HG02885 (cell line): ENCODE results near the gene CBFA2T3.
A peak's percentile ranks its signal among the peaks of the same experiment; 100 is the strongest.

Experiments
- ATAC-seq: cut with Tn5 transposase; IDR thresholded peaks from one replicate; pipeline ENCODE4 v1.9.1; 2021; ENCODE audit warnings: mild to moderate bottlenecking; ENCODE audit not compliant: unreplicated experiment, poor library complexity

The CBFA2T3 gene

DNA sequence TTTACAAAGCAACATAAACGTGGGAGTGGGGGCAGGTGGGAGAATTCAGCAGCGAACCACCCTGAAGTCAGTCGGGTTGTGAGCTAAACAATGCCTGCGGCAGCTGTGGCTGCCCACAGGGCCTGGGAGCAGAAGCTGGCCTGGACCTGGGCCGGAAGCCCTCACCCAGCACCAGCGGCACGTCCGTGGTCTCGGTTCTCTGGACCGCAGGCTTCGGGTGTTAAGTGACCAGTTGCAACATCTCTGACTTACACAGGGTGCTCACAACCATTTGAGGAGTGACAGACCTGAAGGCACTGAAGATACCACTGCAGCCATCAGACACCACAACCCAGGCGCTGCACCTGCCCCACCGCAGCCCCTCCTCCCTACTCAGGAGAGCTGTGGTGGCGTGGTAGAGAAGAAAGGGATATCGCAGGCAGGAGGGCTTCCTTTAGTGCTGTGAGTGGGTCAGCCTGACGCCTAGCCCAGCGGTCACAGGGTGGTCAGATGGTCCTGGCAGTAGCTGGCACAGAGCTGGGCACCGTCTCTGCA lies 33.8 kb downstream of the CBFA2T3 start:
- ATAC-seq, result no peak

DNA sequence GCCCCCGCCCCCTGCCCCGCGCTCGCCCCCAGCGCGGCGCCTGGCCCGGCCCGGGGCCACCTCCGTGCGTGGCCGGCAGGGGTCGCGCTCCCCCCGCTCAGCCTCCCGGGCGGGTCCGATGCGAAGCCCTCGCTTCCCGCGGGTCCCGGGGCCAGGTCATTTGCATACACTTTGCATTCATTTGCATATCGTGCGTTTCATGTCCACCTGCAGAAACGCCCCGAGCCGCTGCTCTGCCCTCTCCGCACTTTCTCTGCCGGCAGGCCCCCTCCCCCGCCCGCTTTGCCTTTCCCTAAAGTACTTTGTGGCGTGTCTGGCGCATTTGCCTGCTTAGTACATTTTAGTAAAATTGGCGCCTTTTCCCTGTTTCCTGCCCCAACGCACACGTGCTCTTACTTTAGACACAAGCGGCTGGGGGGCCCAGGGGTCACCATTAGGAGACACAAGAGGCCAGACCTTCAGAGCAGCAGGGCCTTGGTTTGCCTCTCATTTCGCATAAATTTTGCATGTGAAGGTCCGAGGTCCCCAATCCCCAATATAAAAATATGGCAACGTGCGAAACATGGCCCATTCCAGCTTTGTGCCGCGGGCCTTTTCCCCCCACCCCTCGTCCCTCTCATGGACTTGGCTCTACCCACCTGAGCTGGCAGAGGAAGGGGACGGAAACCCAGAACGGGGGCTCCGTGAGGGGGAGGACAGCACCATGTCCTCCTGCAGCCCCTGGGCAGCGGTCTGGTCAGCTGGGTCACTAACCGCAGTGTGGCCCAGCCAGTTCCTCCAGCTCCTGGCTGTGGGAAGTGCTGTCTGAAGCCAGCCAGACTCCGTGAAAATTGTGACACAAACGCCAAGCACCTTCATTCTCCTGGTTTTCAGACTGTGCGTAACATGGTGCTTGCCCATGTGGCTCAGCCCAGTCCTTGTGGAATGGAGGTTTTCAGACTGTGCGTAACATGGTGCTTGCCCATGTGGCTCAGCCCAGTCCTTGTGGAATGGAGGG lies 34.8 kb downstream of the CBFA2T3 start:
- peak; percentile 56 for ATAC-seq

DNA sequence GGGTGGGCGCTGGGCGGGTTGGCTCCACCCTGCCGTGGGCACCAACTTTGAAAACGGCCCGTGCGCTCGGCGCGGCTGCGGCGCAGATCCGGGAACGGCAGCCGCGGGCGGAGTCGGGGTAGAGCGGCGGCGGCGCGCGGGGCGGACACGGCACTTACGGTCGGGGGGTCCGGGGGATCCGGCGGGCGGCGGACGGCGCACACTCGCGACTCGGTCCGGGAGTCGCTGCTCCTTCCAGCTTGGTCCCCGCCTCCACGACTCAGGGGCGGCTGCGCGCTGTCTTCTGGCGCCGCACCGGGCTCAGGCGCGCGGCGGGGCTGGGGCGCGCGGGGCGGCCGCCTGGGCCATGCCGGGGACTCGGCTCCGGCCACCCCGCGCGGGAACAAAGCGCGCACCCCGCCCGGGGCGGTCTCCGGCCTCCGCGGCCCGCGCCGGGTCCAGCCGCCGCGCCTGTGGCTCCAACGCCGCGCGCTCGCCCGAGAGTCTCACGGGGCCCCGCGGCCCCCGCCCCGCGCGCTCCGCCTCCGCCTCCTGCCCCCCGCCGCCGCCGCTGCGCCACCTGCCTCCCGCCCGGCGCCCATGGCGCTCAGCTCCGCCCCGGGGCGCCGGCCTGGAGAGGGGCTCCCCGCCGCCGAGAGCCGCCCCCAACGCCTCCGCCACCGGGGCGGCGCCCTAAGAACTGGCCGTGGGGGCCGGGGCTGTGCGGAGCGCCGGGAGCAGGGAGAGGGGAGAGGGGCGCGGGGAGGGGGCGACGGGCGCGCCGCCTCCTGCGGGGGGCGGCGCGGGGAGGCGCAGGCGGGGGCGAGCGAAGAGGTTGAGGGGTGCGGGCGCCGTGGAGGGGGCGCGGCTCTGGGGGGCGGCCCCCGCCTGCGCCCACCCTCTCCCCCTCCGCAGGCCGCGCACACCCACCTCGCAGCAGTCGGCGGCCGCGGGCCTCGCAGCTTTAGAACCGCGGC lies 35.9 kb downstream of the CBFA2T3 start:
- peak; percentile 40 for ATAC-seq

DNA sequence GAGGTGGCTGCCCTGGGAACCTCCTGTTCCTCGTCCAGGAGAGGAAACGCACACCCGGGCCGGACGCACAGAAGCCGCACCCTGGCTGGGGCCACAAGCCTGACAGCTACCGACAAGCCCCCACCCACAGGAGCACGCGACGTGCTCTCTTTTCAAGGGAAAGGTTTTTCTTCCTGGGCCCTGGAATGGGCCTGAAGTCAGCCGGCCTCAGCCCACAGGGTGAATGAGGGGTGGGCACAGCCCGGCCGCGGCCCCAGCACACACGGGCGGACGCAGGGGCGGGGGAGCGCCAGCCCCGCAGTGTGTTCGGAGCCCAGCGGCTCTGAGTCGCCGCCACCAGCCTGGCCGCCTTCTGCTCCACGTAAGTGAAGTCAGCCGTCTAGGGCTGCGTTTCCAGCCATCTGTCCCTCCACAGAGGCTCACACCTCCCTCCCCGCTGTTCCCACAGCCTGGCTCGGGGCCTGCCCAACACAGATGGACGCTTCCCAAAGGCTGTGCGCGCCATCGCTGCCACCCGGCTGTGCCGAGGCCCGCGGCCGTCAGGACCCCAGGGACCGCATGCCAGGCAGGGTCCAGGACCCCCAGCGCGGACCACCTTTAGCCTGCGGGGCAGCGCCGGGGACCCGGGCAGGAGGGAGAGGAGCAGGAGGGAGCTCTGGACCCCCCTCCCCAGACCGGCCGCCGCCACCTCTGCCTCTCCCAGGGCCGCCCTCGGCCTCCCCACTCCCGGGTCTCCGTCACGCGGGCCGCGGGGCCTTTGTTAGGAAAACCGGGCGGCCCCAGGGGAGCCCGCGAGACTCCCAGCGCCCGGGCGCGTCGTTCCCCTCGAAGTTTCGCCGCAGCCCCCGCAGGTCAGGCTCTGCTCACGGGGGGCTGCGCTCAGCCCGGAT lies 36.8 kb downstream of the CBFA2T3 start:
- no peak for ATAC-seq

DNA sequence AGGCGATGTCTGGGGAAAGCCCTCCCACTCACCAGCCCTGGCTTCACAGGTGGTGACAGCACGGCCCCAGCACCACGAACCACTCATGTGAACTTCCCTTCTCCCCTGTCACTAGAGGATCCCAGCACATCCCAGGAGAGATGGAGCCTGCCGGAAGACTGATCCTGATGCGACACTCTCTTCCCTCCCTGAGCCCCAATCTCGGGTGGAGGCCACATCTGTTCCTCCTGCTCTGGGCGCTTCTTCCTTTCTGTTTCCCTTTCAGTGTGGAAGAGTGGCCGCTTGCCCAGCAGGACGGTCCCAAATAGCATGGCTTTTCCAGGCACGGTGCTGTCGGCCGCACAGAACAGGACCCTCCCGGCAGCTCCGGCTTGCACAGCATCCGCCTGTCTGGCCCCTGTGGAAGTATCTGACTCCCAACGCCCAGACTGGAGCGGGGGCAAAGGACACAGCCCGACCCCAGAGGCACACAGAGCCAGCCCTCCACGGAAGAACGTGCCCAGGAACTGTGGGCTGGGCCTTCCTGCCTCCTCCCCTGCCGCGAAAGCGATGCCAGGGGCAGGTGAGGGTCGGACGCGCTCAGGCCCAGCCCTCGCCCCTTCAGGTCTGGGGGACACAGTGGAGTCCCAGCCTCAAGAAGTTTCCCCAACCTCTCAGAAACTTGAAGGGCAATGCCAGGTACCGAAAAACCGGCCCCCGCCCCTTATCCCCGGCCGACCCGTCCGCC lies 37.6 kb downstream of the CBFA2T3 start:
- ATAC-seq, result no peak

GRCh38 chr16:88938777-88939244 lies 38.2 kb downstream of the CBFA2T3 start:
- no peak for ATAC-seq

GRCh38 chr16:88938119-88938776 lies 38.8 kb downstream of the CBFA2T3 start:
- no peak for ATAC-seq

- no peak for ATAC-seq
Observed at GRCh38 chr16:88937206-88937621, 39.8 kb downstream of the CBFA2T3 start.

DNA sequence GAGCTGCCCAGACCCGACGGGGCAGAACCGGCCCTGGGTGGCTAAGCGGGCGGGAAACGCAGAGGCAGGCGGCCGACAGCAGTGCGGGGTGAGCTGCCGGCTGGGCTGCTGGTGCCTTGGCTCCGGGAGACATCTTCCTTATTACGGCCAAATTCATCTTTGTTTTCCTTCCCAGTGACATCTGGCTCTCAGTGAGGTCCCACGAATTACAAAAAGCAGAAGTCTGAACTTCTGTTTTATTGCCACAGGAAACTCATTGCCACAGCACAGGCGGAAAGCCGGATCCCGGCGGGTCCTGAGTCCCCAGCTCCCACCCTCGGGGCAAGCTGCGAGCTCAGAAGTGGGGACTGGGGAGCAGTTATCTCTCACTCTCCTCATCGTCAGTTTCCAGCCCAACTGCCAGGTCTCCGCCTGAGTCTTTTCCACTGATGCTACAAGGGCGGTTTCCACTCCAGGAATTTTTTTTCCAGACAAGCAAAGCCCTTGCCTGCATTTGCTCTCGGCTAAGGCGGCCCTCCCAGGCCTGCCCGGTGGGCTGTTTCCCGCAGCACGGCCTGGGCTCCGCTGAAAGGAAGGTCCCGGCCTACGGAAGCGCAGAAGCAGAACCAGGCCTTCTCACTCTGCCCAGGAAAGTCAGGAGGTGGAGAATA lies 40.3 kb downstream of the CBFA2T3 start:
- no peak for ATAC-seq

DNA sequence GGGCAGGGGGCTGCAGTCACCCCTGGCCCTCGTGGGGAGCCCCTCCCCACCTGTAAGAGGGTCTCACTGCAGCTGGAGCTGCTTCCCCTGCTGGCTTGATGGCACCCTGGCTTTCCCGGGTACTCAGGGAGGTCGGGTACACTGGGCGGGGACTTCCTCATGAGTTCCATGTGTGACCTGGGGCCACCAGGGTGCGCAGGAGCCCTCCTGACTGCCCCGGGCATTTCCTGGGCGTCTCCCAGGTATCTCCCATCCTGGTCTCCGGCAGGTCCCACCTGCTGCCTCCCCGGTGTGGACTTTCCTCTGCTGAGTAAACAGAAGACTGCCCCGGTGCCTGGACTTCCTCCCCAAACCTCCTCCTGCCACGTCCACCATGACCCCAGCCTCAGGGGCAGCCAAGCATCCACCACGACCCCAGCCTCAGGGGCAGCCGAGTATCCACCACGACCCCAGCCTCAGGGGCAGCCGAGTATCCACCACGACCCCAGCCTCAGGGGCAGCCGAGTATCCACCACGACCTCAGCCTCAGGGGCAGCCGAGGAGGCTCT lies 40.9 kb downstream of the CBFA2T3 start:
- no peak for ATAC-seq

DNA sequence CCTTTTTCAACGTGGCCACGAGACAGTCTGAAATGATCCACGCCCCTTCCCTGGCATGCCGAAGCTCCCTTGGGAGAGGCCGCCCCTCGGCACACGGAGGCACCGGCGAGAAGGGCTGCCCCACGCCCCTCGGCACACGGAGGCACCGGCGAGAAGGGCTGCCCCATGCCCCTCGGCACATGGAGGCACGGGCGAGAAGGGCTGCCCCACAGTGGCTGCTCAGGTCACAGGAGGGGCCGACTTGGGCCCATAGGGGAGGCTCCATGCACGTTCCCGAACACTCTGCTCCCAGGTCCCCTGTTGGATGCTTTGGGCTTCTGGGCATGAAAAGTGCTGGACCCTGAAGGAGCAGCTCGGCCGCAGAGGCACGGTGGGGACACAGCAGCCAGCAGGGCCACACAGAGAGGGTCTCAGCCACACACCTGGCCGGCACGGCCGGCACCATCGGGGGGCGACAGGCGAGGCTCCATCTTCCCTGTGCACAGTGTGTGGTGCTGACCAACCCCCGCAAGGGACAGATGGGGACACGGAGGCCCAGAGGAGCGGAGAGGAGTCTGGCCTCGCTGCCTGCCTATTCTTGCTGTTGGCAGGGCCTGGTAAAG lies 42.8 kb downstream of the CBFA2T3 start:
- ATAC-seq, result no peak

DNA sequence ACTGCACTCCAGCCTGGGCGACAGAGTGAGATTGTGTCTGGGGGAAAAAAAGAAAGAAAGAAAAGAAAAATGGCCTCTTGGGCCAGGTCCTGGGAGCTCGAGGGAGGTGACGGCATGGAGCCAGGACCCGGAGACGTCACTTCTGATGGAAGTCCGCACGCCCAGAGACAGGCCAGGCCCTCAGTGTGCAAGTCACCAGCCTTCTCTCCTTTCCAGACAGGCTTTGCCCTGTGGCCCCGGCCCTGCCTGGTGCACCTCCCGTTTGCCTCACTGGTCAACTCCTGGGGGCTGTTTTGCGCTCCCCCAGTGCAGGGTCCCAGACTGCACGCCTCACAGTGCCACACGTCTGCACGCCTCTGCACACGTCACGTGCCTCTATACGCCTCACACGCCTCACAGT lies 44.1 kb downstream of the CBFA2T3 start:
- ATAC-seq, result no peak

GRCh38 chr16:88931936-88932335 lies 45.1 kb downstream of the CBFA2T3 start:
- no peak for ATAC-seq

DNA sequence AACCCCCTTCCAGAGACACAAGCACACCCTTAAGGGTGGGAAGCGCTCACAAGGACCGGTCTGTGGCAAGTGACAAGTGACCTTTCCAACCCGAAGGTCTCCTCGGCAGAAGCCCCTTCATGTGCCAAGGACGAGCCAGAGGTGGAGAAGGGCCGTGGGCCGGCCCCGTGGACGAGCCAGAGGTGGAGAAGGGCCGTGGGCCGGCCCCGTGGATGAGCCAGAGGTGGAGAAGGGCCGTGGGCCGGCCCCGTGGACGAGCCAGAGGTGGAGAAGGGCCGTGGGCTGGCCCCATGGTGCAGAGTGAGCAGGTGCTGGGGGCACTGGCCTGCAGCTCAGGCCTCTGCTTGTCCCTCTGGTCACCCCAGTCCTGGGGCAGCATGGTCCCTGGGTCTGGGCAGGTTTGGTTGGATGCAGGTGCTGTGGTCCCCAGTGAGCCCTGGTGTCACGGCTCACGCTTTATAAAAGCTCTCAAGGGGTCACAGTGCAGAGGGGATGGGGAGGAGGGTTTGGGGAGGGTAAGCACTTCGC lies 45.6 kb downstream of the CBFA2T3 start:
- no peak for ATAC-seq

DNA sequence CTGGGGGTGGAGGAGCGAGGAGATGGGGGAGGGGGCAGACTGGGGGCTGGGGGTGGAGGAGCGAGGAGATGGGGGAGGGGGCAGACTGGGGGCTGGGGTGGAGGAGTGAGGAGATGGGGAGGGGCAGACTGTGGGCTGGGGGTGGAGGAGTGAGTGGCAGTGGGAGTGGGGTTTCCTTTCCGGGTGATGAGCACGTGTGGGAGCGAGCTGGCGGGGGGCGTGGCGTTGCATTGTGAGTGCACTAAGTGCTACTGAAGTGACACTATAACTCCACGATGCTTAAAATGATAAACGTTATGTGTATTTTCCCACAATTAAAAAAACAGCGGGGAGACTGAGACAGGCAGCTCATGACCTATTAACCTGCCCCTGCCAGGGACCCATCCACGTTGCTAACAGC lies 46.3 kb downstream of the CBFA2T3 start:
- no peak for ATAC-seq

- ATAC-seq, result no peak
Observed at GRCh38 chr16:88929091-88929445, 47.9 kb downstream of the CBFA2T3 start.
